ENCODE data around the gene HDAC4. TPM values are rescaled to one million over a fixed set of nuclear protein-coding genes. Genes with fewer than 3 reads are reported as not detected.

The HDAC4 gene
- total and polyA plus RNA-seq, 2 donors = 24.4 to 29.5 TPM

- H3K4me1 ChIP-seq (ENCODE audit: insufficient read depth) = no peaks in the 10 kb centered on the region
- no peak overlapping the region for H3K27ac ChIP-seq (ENCODE audit: low read depth)
- no peak for DNase-seq (ENCODE audit: extremely low spot score)
- no peak overlapping the region for H3K4me3 ChIP-seq (ENCODE audit: low read depth, low read length)
- no peaks in the 10 kb centered on the region for H3K36me3 ChIP-seq (ENCODE audit: insufficient read depth)
- WGBS = 88% methylated on average over 10 of the region's 10 CpGs
These were observed 394.1 kb downstream of the HDAC4 start for GRCh38 chr2:239006622-239007285.

GRCh38 chr2:239005586-239005985 is 395.2 kb downstream of the HDAC4 start:
- no peak for DNase-seq (ENCODE audit: extremely low spot score)
- Histone ChIP-seq H3K4me1 (ENCODE audit: insufficient read depth) (no peaks in the 10 kb centered on the region), H3K4me3 (ENCODE audit: low read depth, low read length) (no peak overlapping the region), H3K27ac (ENCODE audit: low read depth) (no peak overlapping the region), H3K36me3 (ENCODE audit: insufficient read depth) (no peaks in the 10 kb centered on the region)
- 84% methylated on average over 4 of the region's 4 CpGs for WGBS

GRCh38 chr2:239004274-239005015 is 396.4 kb downstream of the HDAC4 start:
- DNase-seq (ENCODE audit: extremely low spot score) = no peak
- Histone ChIP-seq H3K4me3 (ENCODE audit: low read depth, low read length) (no peak overlapping the region), H3K36me3 (ENCODE audit: insufficient read depth) (no peaks in the 10 kb centered on the region), H3K4me1 (ENCODE audit: insufficient read depth) (no peaks in the 10 kb centered on the region), H3K27ac (ENCODE audit: low read depth) (no peak overlapping the region)
- 78% methylated on average over 19 of the region's 19 CpGs for WGBS

GRCh38 chr2:239003624-239004273 is 397.1 kb downstream of the HDAC4 start:
- WGBS = 63% methylated on average over 25 of the region's 25 CpGs
- Histone ChIP-seq H3K36me3 (ENCODE audit: insufficient read depth) (no peaks in the 10 kb centered on the region), H3K4me1 (ENCODE audit: insufficient read depth) (no peaks in the 10 kb centered on the region), H3K4me3 (ENCODE audit: low read depth, low read length) (no peak overlapping the region), H3K27ac (ENCODE audit: low read depth) (no peak overlapping the region)
- no peak for DNase-seq (ENCODE audit: extremely low spot score)

GRCh38 chr2:239002954-239003623 is 397.7 kb downstream of the HDAC4 start:
- H3K4me1 ChIP-seq (ENCODE audit: insufficient read depth) = no peaks in the 10 kb centered on the region
- peak; percentile 73 for DNase-seq (ENCODE audit: extremely low spot score)
- 21% methylated on average over 13 of the region's 13 CpGs for WGBS
- no peak overlapping the region for H3K27ac ChIP-seq (ENCODE audit: low read depth)
- H3K4me3 ChIP-seq (ENCODE audit: low read depth, low read length) = no peak overlapping the region
- no peaks in the 10 kb centered on the region for H3K36me3 ChIP-seq (ENCODE audit: insufficient read depth)

- Histone ChIP-seq H3K4me3 (ENCODE audit: low read depth, low read length) (no peak overlapping the region), H3K4me1 (ENCODE audit: insufficient read depth) (no peaks in the 10 kb centered on the region), H3K27ac (ENCODE audit: low read depth) (no peak overlapping the region), H3K36me3 (ENCODE audit: insufficient read depth) (no peaks in the 10 kb centered on the region)
- no peak for DNase-seq (ENCODE audit: extremely low spot score)
- 26% methylated on average over 8 of the region's 8 CpGs for whole genome bisulfite sequencing
These were observed 398.2 kb downstream of the HDAC4 start for GRCh38 chr2:239002591-239002953.

GRCh38 chr2:239001794-239002193 is 399.0 kb downstream of the HDAC4 start:
- H3K27ac ChIP-seq (ENCODE audit: low read depth) = no peak overlapping the region
- no peaks in the 10 kb centered on the region for H3K4me1 ChIP-seq (ENCODE audit: insufficient read depth)
- no peak for DNase-seq (ENCODE audit: extremely low spot score)
- WGBS = 87% methylated on average over 14 of the region's 14 CpGs
- no peak overlapping the region for H3K4me3 ChIP-seq (ENCODE audit: low read depth, low read length)
- no peaks in the 10 kb centered on the region for H3K36me3 ChIP-seq (ENCODE audit: insufficient read depth)

GRCh38 chr2:239000500-239001073 is 400.2 kb downstream of the HDAC4 start:
- H3K36me3 ChIP-seq (ENCODE audit: insufficient read depth) = no peaks in the 10 kb centered on the region
- no peaks in the 10 kb centered on the region for H3K4me1 ChIP-seq (ENCODE audit: insufficient read depth)
- H3K27ac ChIP-seq (ENCODE audit: low read depth) = no peak overlapping the region
- WGBS = 89% methylated on average over 12 of the region's 12 CpGs
- DNase-seq (ENCODE audit: extremely low spot score) = no peak
- no peak overlapping the region for H3K4me3 ChIP-seq (ENCODE audit: low read depth, low read length)

- no peak overlapping the region for H3K4me3 ChIP-seq (ENCODE audit: low read depth, low read length)
- H3K27ac ChIP-seq (ENCODE audit: low read depth) = no peak overlapping the region
- H3K4me1 ChIP-seq (ENCODE audit: insufficient read depth) = no peaks in the 10 kb centered on the region
- no peaks in the 10 kb centered on the region for H3K36me3 ChIP-seq (ENCODE audit: insufficient read depth)
- WGBS = 98% methylated on average over 6 of the region's 6 CpGs
- no peak for DNase-seq (ENCODE audit: extremely low spot score)
These were observed 400.7 kb downstream of the HDAC4 start for GRCh38 chr2:239000089-239000488.

GRCh38 chr2:238999291-238999741 is 401.5 kb downstream of the HDAC4 start:
- WGBS = 48% methylated on average over 10 of the region's 10 CpGs
- H3K4me1 ChIP-seq (ENCODE audit: insufficient read depth) = no peaks in the 10 kb centered on the region
- no peak overlapping the region for H3K27ac ChIP-seq (ENCODE audit: low read depth)
- DNase-seq (ENCODE audit: extremely low spot score) = no peak
- no peak overlapping the region for H3K4me3 ChIP-seq (ENCODE audit: low read depth, low read length)
- no peaks in the 10 kb centered on the region for H3K36me3 ChIP-seq (ENCODE audit: insufficient read depth)

- no peak for DNase-seq (ENCODE audit: extremely low spot score)
- 56% methylated on average over 6 of the region's 6 CpGs for WGBS
- Histone ChIP-seq H3K36me3 (ENCODE audit: insufficient read depth) (no peaks in the 10 kb centered on the region), H3K27ac (ENCODE audit: low read depth) (no peak overlapping the region), H3K4me3 (ENCODE audit: low read depth, low read length) (no peak overlapping the region), H3K4me1 (ENCODE audit: insufficient read depth) (no peaks in the 10 kb centered on the region)
These were observed 402.0 kb downstream of the HDAC4 start for GRCh38 chr2:238998801-238999200.

Data from urinary bladder (tissue), 4 donors.